Stimulated activated CD4-positive, alpha-beta T cell treated with anti-CD3 and anti-CD28 coated beads, Interleukin-1b, Interleukin-23, amount 100 ng/mL, for 48 hours (primary cell): ENCODE data around the gene DDC.
"Not testable (repeated sequence)": the region's sequence is repeated elsewhere in the genome, so short reads cannot be mapped to it uniquely, and the experiment has no call there.

Experiments used
- DNase-seq: peaks from one replicate; pipeline ENCODE4 v3.0.0-alpha.2; 2020

Gene DDC

GRCh38 chr7:50477640-50478039 is 87.6 kb downstream of the DDC start:
- no peak for DNase-seq

- DNase-seq, result no peak
Observed at GRCh38 chr7:50476953-50477625, 88.1 kb downstream of the DDC start.

- DNase-seq, result no peak
Observed at GRCh38 chr7:50475340-50475739, 89.9 kb downstream of the DDC start.

- no peak for DNase-seq
Observed at GRCh38 chr7:50474382-50475160, 90.6 kb downstream of the DDC start.

- DNase-seq, result no peak
Observed at GRCh38 chr7:50473531-50473930, 91.7 kb downstream of the DDC start.

GRCh38 chr7:50472427-50472826 is 92.8 kb downstream of the DDC start:
- DNase-seq, result no peak

GRCh38 chr7:50471970-50472369 is 93.2 kb downstream of the DDC start:
- DNase-seq, result no peak

GRCh38 chr7:50470250-50471163 is 94.7 kb downstream of the DDC start:
- no peak for DNase-seq

GRCh38 chr7:50469181-50469580 is 96.0 kb downstream of the DDC start:
- no peak for DNase-seq

GRCh38 chr7:50467817-50468610 is 97.2 kb downstream of the DDC start:
- DNase-seq, result peak; percentile 82

GRCh38 chr7:50466815-50467585 is 98.2 kb downstream of the DDC start:
- no peak for DNase-seq

GRCh38 chr7:50463035-50463434 is 102.2 kb downstream of the DDC start:
- DNase-seq, result no peak

- no peak for DNase-seq
Observed at GRCh38 chr7:50462361-50462760, 102.8 kb downstream of the DDC start.

- no peak for DNase-seq
Observed at GRCh38 chr7:50461695-50462094, 103.5 kb downstream of the DDC start.

- not testable (repeated sequence) for DNase-seq
Observed at GRCh38 chr7:50459183-50459582, 106.0 kb downstream of the DDC start.

GRCh38 chr7:50458651-50459050 is 106.6 kb downstream of the DDC start:
- DNase-seq, result not testable (repeated sequence)

GRCh38 chr7:50456371-50457123 is 108.7 kb downstream of the DDC start:
- DNase-seq, result no peak

GRCh38 chr7:50455658-50456057 is 109.5 kb downstream of the DDC start:
- no peak for DNase-seq

GRCh38 chr7:50454968-50455367 is 110.2 kb downstream of the DDC start:
- DNase-seq, result no peak

- DNase-seq, result peak; percentile 27
Observed at GRCh38 chr7:50450590-50451032, 114.6 kb downstream of the DDC start.
